Right lobe of liver (tissue), 4 donors: ENCODE data around the gene IL23R.

Experiments
- POLR2A ChIP-seq: fragments of 450-650 bp; IDR thresholded peaks from one replicate; pipeline ENCODE4 v1.6.1; 2017; ENCODE audit warnings: antibody characterized with exemption, mild to moderate bottlenecking
- TF ChIP-seq, protein P1 (sequence below), 4 donors: fragments of 200-600 bp in 3 of 4; fragments of 450-650 bp in 1 of 4; IDR thresholded peaks; one replicate each; pipeline versions ENCODE4 v1.5.1 to v1.8.0; 2016 to 2022; ENCODE audit warnings: antibody characterized with exemption in 4 of 4, mild to moderate bottlenecking in 2 of 4
- donor health status: DM: no; HTN: no; CAD: no.
- donor health status: DM: no; HTN: no; CAD: no.
- donor health status: DM: no; HTN: yes; CAD: no.

DNA sequence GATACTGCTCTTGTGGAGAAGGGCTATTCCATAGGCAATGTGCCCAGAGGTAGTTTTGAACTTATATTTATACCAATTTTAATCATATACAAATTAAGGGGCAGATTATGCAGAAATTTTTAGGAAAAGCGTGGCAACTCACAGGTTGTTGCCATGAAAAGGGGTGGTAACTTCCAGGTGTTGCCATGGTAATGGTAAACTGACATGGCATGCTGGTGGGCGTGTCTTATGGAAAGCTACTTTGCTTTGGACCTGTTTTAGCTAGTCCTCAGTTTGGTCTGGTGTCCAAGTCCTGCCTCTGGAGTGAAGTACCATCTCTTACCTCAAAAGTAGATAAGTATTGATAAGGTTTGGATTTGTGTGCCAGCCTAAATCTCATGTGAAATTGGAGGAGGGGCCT lies 7.9 kb upstream of the IL23R start:
- no peak for TF ChIP-seq POLR2A
- TF ChIP-seq, protein P1, sequence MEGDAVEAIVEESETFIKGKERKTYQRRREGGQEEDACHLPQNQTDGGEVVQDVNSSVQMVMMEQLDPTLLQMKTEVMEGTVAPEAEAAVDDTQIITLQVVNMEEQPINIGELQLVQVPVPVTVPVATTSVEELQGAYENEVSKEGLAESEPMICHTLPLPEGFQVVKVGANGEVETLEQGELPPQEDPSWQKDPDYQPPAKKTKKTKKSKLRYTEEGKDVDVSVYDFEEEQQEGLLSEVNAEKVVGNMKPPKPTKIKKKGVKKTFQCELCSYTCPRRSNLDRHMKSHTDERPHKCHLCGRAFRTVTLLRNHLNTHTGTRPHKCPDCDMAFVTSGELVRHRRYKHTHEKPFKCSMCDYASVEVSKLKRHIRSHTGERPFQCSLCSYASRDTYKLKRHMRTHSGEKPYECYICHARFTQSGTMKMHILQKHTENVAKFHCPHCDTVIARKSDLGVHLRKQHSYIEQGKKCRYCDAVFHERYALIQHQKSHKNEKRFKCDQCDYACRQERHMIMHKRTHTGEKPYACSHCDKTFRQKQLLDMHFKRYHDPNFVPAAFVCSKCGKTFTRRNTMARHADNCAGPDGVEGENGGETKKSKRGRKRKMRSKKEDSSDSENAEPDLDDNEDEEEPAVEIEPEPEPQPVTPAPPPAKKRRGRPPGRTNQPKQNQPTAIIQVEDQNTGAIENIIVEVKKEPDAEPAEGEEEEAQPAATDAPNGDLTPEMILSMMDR (IDR thresholded peaks at IDR 0.05): no peak
